GM23338 (cell line): Measurements from ENCODE around the gene ATF6. TPM values are rescaled to one million over a fixed set of nuclear protein-coding genes. Genes with fewer than 3 reads are reported as not detected.

ENCODE experiments used
- ATAC-seq: fragments of 200-7000 bp; cut with Tn5 transposase; 3 replicates; pipeline ENCODE4 v1.9.1; 2020
- DNase-seq: peaks from one replicate; pipeline ENCODE4 v3.0.0-alpha.2; 2015; ENCODE audit warnings: low spot score
- H2AFZ ChIP-seq: fragments of 200-600 bp; sonication (generic); 2 replicates; pipeline ENCODE4 v1.8.0; 2016; ENCODE audit warnings: antibody characterized with exemption, mild to moderate bottlenecking, moderate library complexity
- H3F3A ChIP-seq: fragments of 200-600 bp; sonication (generic); replicated peaks from 2 replicates; pipeline ENCODE4 v1.8.0; 2017; ENCODE audit warnings: antibody characterized with exemption, mixed run types, low read depth
- H3K27ac ChIP-seq: fragments of 200-600 bp; sonication (generic); 2 replicates; pipeline ENCODE4 v1.6.1; 2016; ENCODE audit warnings: low read depth
- H3K27me3 ChIP-seq: fragments of 200-600 bp; sonication (generic); 2 replicates; pipeline ENCODE4 v1.8.0; 2016; ENCODE audit warnings: mild to moderate bottlenecking, mixed run types, moderate library complexity; ENCODE audit not compliant: insufficient read depth
- H3K36me3 ChIP-seq: fragments of 200-600 bp; sonication (generic); 2 replicates; pipeline ENCODE4 v1.8.0; 2016; ENCODE audit warnings: mild to moderate bottlenecking; ENCODE audit not compliant: insufficient read depth
- H3K4me1 ChIP-seq: fragments of 200-600 bp; sonication (generic); 2 replicates; pipeline ENCODE4 v1.8.0; 2016; ENCODE audit warnings: mild to moderate bottlenecking, moderate library complexity; ENCODE audit not compliant: insufficient read depth
- H3K4me2 ChIP-seq: fragments of 200-600 bp; sonication (generic); 2 replicates; pipeline ENCODE4 v1.7.1; 2017; ENCODE audit warnings: mixed run types
- H3K4me3 ChIP-seq: fragments of 200-600 bp; sonication (generic); 2 replicates; pipeline ENCODE4 v1.6.1; 2016; ENCODE audit warnings: mixed run types
- H3K79me2 ChIP-seq: fragments of 200-600 bp; sonication (generic); replicated peaks from 2 replicates; pipeline ENCODE4 v1.8.0; 2017; ENCODE audit warnings: mild to moderate bottlenecking; ENCODE audit not compliant: insufficient read depth
- H3K9me2 ChIP-seq: fragments of 200-600 bp; sonication (generic); 2 replicates; pipeline ENCODE4 v1.8.0; 2017; ENCODE audit not compliant: insufficient read depth
- H4K20me1 ChIP-seq: fragments of 200-600 bp; sonication (generic); replicated peaks from 2 replicates; pipeline ENCODE4 v1.8.0; 2017; ENCODE audit warnings: mild to moderate bottlenecking; ENCODE audit not compliant: insufficient read depth
- H3K27ac Mint-ChIP-seq: 2 replicates; pipeline ENCODE4 v1.8.0; 2020; ENCODE audit warnings: inconsistent platforms, mild to moderate bottlenecking, moderate library complexity, mixed read lengths
- H3K27me3 Mint-ChIP-seq: 3 replicates; pipeline ENCODE4 v1.8.0; 2022; ENCODE audit warnings: low read depth, mild to moderate bottlenecking, moderate library complexity, mixed read lengths, inconsistent platforms; ENCODE audit not compliant: insufficient read depth, poor library complexity
- H3K36me3 Mint-ChIP-seq: 3 replicates; pipeline ENCODE4 v1.8.0; 2021; ENCODE audit warnings: low read depth, mild to moderate bottlenecking, inconsistent platforms, moderate library complexity, mixed read lengths
- H3K4me1 Mint-ChIP-seq: 3 replicates; pipeline ENCODE4 v1.8.0; 2020; ENCODE audit warnings: mild to moderate bottlenecking, inconsistent platforms, mixed read lengths
- H3K4me3 Mint-ChIP-seq: 3 replicates; pipeline ENCODE4 v1.8.0; 2021; ENCODE audit warnings: moderate library complexity, mild to moderate bottlenecking, inconsistent platforms, mixed read lengths
- H3K9me3 Mint-ChIP-seq: 3 replicates; pipeline ENCODE4 v1.8.0; 2020; ENCODE audit warnings: moderate library complexity, mild to moderate bottlenecking, inconsistent platforms, mixed read lengths
- CREB1 ChIP-seq: fragments of 250-450 bp; sonication (Bioruptor Pico); IDR thresholded peaks from 2 replicates; pipeline ENCODE4 v1.5.0; 2020; ENCODE audit warnings: low read depth, mild to moderate bottlenecking, moderate library complexity
- CTCF ChIP-seq, 2 experiments: fragments of 200-600 bp in 1 of 2; sonication (generic) in 1 of 2; conservative IDR thresholded peaks; 2 replicates each; pipeline versions ENCODE4 v1.5.1 to v1.6.1; 2016 to 2017; ENCODE audit warnings: antibody characterized with exemption in 2 of 2, low read depth in 2 of 2, mild to moderate bottlenecking in 2 of 2, moderate library complexity in 1 of 2
- ETS1 ChIP-seq: IDR thresholded peaks from 2 replicates; pipeline ENCODE4 v1.6.1; 2016; ENCODE audit warnings: antibody characterized with exemption
- EZH2 ChIP-seq: fragments of 200-600 bp; sonication (generic); IDR thresholded peaks from one replicate; pipeline ENCODE4 v1.8.0; 2017; ENCODE audit warnings: antibody characterized with exemption, mild to moderate bottlenecking, low read depth; ENCODE audit not compliant: unreplicated experiment
- EZH2phosphoT487 ChIP-seq: fragments of 200-600 bp; sonication (generic); IDR thresholded peaks from one replicate; pipeline ENCODE4 v1.8.1; 2018; ENCODE audit warnings: antibody characterized with exemption; ENCODE audit not compliant: unreplicated experiment
- JUNB ChIP-seq: IDR thresholded peaks from one replicate; pipeline ENCODE4 v1.6.1; 2016; ENCODE audit warnings: antibody characterized with exemption; ENCODE audit not compliant: unreplicated experiment
- NANOG ChIP-seq: IDR thresholded peaks from 2 replicates; pipeline ENCODE4 v1.6.1; 2016; ENCODE audit warnings: antibody characterized with exemption, borderline replicate concordance
- POLR2AphosphoS5 ChIP-seq: IDR thresholded peaks from 2 replicates; pipeline ENCODE4 v1.6.1; 2016; ENCODE audit warnings: antibody characterized with exemption, low read depth
- REST ChIP-seq: IDR thresholded peaks from one replicate; pipeline ENCODE4 v1.6.1; 2018; ENCODE audit warnings: antibody characterized with exemption; ENCODE audit not compliant: unreplicated experiment
- STAT1 ChIP-seq: IDR thresholded peaks from one replicate; pipeline ENCODE4 v1.6.1; 2016; ENCODE audit warnings: antibody characterized with exemption; ENCODE audit not compliant: unreplicated experiment
- ZNF114 ChIP-seq: fragments of 250-450 bp; sonication (Bioruptor Pico); IDR thresholded peaks from 2 replicates; pipeline ENCODE4 v1.5.0; 2020; ENCODE audit warnings: mild to moderate bottlenecking, moderate library complexity
- ZNF331 ChIP-seq: fragments of 250-450 bp; sonication (Bioruptor Pico); IDR thresholded peaks from 2 replicates; pipeline ENCODE4 v1.5.0; 2020; ENCODE audit warnings: low read depth, mild to moderate bottlenecking, moderate library complexity
- ZNF462 ChIP-seq: fragments of 250-450 bp; sonication (Bioruptor Pico); IDR thresholded peaks from 2 replicates; pipeline ENCODE4 v1.5.0; 2020; ENCODE audit warnings: mild to moderate bottlenecking, moderate library complexity
- polyA plus RNA-seq: library from polyadenylated mRNA; unstranded; fragments of >200 nt; fragmentation: Nextera tagmentation; extraction: Ambion mirVana; gene quantifications from 2 replicates; pipeline ENCODE4 v1.2.1, GENCODE V29; 2016
- total RNA-seq: library from RNA; depleted of rRNA; stranded (reverse); fragments of >200 nt; shearing (Covaris generic); gene quantifications from 2 replicates; pipeline ENCODE4 v1.2.3, GENCODE V29; 2014

ATF6 gene
- total and polyA plus RNA-seq, 2 experiments from 2014 or later: 5.0 to 13.5 TPM

GRCh38 chr1:161885759-161886158 lies 119.6 kb downstream of the ATF6 start:
- Mint-ChIP-seq H3K36me3 (no peaks in the 10 kb centered on the region), H3K4me1 (peaks cover 8% of the 10 kb centered on the region; the same call in 1 of the 3 replicates), H3K9me3 (no peaks in the 10 kb centered on the region), H3K4me3 (no peak overlapping the region), H3K27me3 (no peaks in the 10 kb centered on the region), H3K27ac (no peak overlapping the region)
- no peak overlapping the region for H3K27ac ChIP-seq
- no peaks in the 10 kb centered on the region for H3K9me2 ChIP-seq
- H2AFZ ChIP-seq: no peak overlapping the region
- no peak for TF ChIP-seq ZNF114
- no peak for TF ChIP-seq ETS1
- no peak for TF ChIP-seq CREB1 (CRISPR knock-in tag)
- no peak for TF ChIP-seq ZNF462 (CRISPR knock-in tag)
- TF ChIP-seq EZH2phosphoT487: no peak
- TF ChIP-seq CTCF (conservative IDR thresholded peaks at IDR 0.05; ENCODE audit: low read depth in 2 of 2): no peak
- TF ChIP-seq NANOG: no peak
- no peak for TF ChIP-seq POLR2AphosphoS5
- no peak for TF ChIP-seq REST
- no peak for TF ChIP-seq EZH2
- no peak for TF ChIP-seq STAT1
- no peak for TF ChIP-seq ZNF331 (CRISPR knock-in tag)
- TF ChIP-seq JUNB: no peak
- DNase-seq (no peak), ATAC-seq (no peak)
- no peaks in the 10 kb centered on the region for H3F3A ChIP-seq
- H3K4me1 ChIP-seq: no peaks in the 10 kb centered on the region
- H3K4me2 ChIP-seq: no peak overlapping the region
- H3K4me3 ChIP-seq: no peak overlapping the region
- H3K36me3 ChIP-seq: no peaks in the 10 kb centered on the region
- H4K20me1 ChIP-seq: no peaks in the 10 kb centered on the region
- H3K79me2 ChIP-seq: no peaks in the 10 kb centered on the region
- H3K27me3 ChIP-seq: no peaks in the 10 kb centered on the region
